Psoas muscle (tissue), 8 donors: ENCODE measurements around the gene VAV3. TPM values are rescaled to one million over a fixed set of nuclear protein-coding genes. Genes with fewer than 3 reads are reported as not detected.

Source experiments
- ATAC-seq, 4 donors: fragments of 200-7000 bp; cut with Tn5 transposase; one replicate each; pipeline ENCODE4 v1.9.1; 2020; ENCODE audit warnings: moderate library complexity in 3 of 4, mild to moderate bottlenecking in 2 of 4
- DNase-seq, 2 donors: peaks; one replicate each; pipeline ENCODE4 v3.0.0-alpha.2; 2020
- H3K27ac ChIP-seq: fragments of 200-600 bp; one replicate; pipeline ENCODE4 v1.8.0; 2022
- H3K27me3 ChIP-seq, 3 donors: fragments of 200-600 bp in 1 of 3; one replicate each; pipeline versions ENCODE4 v1.6.1 to v1.8.0; 2013 to 2022; ENCODE audit warnings: low read length in 2 of 3, mild to moderate bottlenecking in 2 of 3, moderate library complexity in 1 of 3; ENCODE audit not compliant: insufficient read depth in 3 of 3
- H3K36me3 ChIP-seq, 2 donors: fragments of 200-600 bp in 1 of 2; one replicate each; pipeline versions ENCODE4 v1.6.1 to v1.8.0; 2013 to 2022; ENCODE audit warnings: low read depth in 1 of 2, mild to moderate bottlenecking in 1 of 2, moderate library complexity in 1 of 2; ENCODE audit not compliant: insufficient read depth in 1 of 2
- H3K4me1 ChIP-seq: fragments of 200-600 bp; one replicate; pipeline ENCODE4 v1.8.0; 2022
- H3K4me3 ChIP-seq: fragments of 200-600 bp; one replicate; pipeline ENCODE4 v1.8.0; 2022; ENCODE audit warnings: mild to moderate bottlenecking
- H3K9me3 ChIP-seq: fragments of 200-600 bp; one replicate; pipeline ENCODE4 v1.8.0; 2022
- CTCF ChIP-seq: fragments of 200-600 bp; IDR thresholded peaks from one replicate; pipeline ENCODE4 v1.8.0; 2022; ENCODE audit warnings: antibody characterized with exemption
- WGBS, 3 donors: extraction: QIAGEN DNeasy Blood & Tissue Kit; methylation state at CpG; one replicate each; pipeline versions ENCODE4 v1.1.6 to v1.1.7; 2013; 5-methylcytosine and 5-hydroxymethylcytosine counted together
- intact Hi-C, 2 donors: fragments of 100-400 bp; cut with DNase I; formaldehyde crosslinking; loops; one replicate each; pipeline versions ENCODE4 v1.11.0 to v1.14.2; 2022
- polyA plus RNA-seq, 3 donors: library from polyadenylated mRNA; stranded (reverse); fragments of 200-250 nt; gene quantifications; one replicate each; pipeline ENCODE4 v1.2.3, GENCODE V29; 2013
- total RNA-seq, 4 donors: library from RNA; stranded (reverse); fragmentation: NEBNext Ultra II Directional in 2 of 4; extraction: Animal tissue kit (Norgen Biotek cat#: 25700) in 2 of 4; gene quantifications; one replicate each; pipeline versions ENCODE4 v1.2.1 to v1.2.4, GENCODE V29; 2021 to 2023
- donor health status: healthy with polysubstance abuse.
- donor health status: DM: no; HTN: no; CAD: no; lungs with moderate emphysema.
- donor health status: Bipolar disorder and iron deficiency.
- donor health status: healthy.
- donor health status: DM: yes; HTN: yes; CAD: no.
- donor health status: DM: no; HTN: no; CAD: no.
- donor health status: DM: no; HTN: no; CAD: no.
- donor health status: DM: yes; HTN: yes; CAD: no.

The VAV3 gene
- total and polyA plus RNA-seq, 7 donors: 0.28 to 1.7 (median 0.72) TPM

- no peak for DNase-seq
- H3K4me1 ChIP-seq: no peaks in the 10 kb centered on the region
- no peak for ATAC-seq
- H3K4me3 ChIP-seq: no peak overlapping the region
- no peak overlapping the region for H3K27ac ChIP-seq
- WGBS, 3 donors: 76 to 86% (median 84%) methylated on average over 6 of the region's 6 CpGs
- H3K9me3 ChIP-seq: no peaks in the 10 kb centered on the region
- H3K36me3 ChIP-seq: no peaks in the 10 kb centered on the region
- H3K27me3 ChIP-seq: no peaks in the 10 kb centered on the region
- intact Hi-C loops: no loop called here
- TF ChIP-seq CTCF: no peak
Measured at GRCh38 chr1:108000184-108000583, 35.2 kb upstream of the VAV3 start.

GRCh38 chr1:107997866-107998265 lies 32.9 kb upstream of the VAV3 start:
- H3K27ac ChIP-seq: no peak overlapping the region
- WGBS, 3 donors: 36 to 67% (median 43%) methylated on average over 1 of the region's 1 CpG
- H3K4me1 ChIP-seq: no peaks in the 10 kb centered on the region
- no peak for TF ChIP-seq CTCF
- ATAC-seq: no peak
- peaks cover 0 to 8% (median 0%) of the 10 kb centered on the region in 3 donors for H3K27me3 ChIP-seq
- H3K4me3 ChIP-seq: no peak overlapping the region
- intact Hi-C loops: no loop called here
- no peaks in the 10 kb centered on the region for H3K9me3 ChIP-seq
- no peak for DNase-seq
- no peaks in the 10 kb centered on the region for H3K36me3 ChIP-seq

GRCh38 chr1:107993920-107994319 lies 28.9 kb upstream of the VAV3 start:
- Histone ChIP-seq H3K27me3 (peaks cover 0 to 8% (median 3%) of the 10 kb centered on the region in 3 donors), H3K27ac (no peak overlapping the region), H3K4me1 (no peaks in the 10 kb centered on the region), H3K9me3 (no peaks in the 10 kb centered on the region), H3K36me3 (no peaks in the 10 kb centered on the region), H3K4me3 (no peak overlapping the region)
- intact Hi-C loops: no loop called here
- DNase-seq (no peak), ATAC-seq (peak in 1 of 4 donors; percentile 16)
- no peak for TF ChIP-seq CTCF
- WGBS, 3 donors: 12 to 25% (median 16%) methylated on average over 7 of the region's 7 CpGs

GRCh38 chr1:107992347-107992746 lies 27.4 kb upstream of the VAV3 start:
- Histone ChIP-seq H3K4me1 (no peaks in the 10 kb centered on the region), H3K36me3 (no peaks in the 10 kb centered on the region), H3K27me3 (peaks cover 0 to 8% (median 3%) of the 10 kb centered on the region in 3 donors), H3K27ac (no peak overlapping the region), H3K4me3 (no peak overlapping the region), H3K9me3 (no peaks in the 10 kb centered on the region)
- no peak for DNase-seq
- 83 to 85% (median 84%) methylated on average over 3 of the region's 3 CpGs for WGBS, 3 donors
- no peak for ATAC-seq
- no peak for TF ChIP-seq CTCF
- intact Hi-C loops: no loop called here

GRCh38 chr1:107991371-107992066 lies 26.5 kb upstream of the VAV3 start:
- intact Hi-C loops: no loop called here
- H3K4me1 ChIP-seq: no peaks in the 10 kb centered on the region
- WGBS, 3 donors: 28 to 40% (median 29%) methylated on average over 8 of the region's 8 CpGs
- H3K27me3 ChIP-seq: peaks cover 0 to 8% (median 3%) of the 10 kb centered on the region in 3 donors
- H3K36me3 ChIP-seq: no peaks in the 10 kb centered on the region
- no peaks in the 10 kb centered on the region for H3K9me3 ChIP-seq
- no peak overlapping the region for H3K4me3 ChIP-seq
- H3K27ac ChIP-seq: no peak overlapping the region
- ATAC-seq (peak; percentile 21 to 63 (median 53)), DNase-seq (peak in 1 of 2 donors; percentile 48)
- TF ChIP-seq CTCF: no peak
